ENCODE data around the gene GPR158. TPM values are rescaled to one million over a fixed set of nuclear protein-coding genes. Genes with fewer than 3 reads are reported as not detected.

The GPR158 gene
- total and polyA plus RNA-seq, 9 of the 15 experiments (the other 6 are each of a cell fraction or from before 2014, with no cell fraction given): 4.0 to 7.6 (median 5.0) TPM

DNA sequence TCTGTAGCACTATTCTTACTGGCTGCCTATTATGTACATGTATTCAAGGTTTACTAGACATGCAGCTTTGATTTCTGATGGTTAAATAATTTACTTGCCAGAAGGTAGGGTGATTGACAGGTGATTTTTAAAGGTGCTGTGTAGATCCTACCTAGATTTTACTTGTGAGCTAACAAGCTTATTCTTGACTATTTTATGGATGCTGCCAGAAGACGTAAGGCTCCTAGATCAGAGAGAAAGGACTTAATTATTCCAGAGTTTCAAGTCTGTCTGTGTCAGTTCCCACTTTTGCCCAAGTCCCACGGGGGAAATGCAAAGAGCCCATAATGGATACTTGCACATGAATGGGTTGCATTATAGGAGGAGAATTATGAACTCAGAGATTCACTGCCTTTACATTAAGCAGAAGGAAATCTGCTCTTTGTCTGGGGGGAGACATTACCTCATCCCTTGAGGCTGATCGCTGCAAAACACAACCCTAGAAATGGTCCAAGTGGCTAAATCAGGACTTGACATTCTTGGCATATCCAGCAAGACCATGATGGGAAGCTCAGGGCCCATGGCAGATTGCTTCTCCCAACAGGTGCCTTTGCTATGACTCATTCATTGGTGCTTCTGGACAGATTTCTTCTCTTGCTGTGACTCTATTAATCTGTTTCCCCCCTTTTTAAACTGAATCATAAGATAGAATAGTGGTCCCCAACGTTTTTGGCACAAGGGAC, 32.1 kb downstream of the GPR158 start:
- CTCF ChIA-PET (ENCODE audit: low intra/inter-chr PET ratio): no interaction called here
- H3K79me2 ChIP-seq (ENCODE audit: control insufficient read depth, insufficient read depth, low read length): no peaks in the 10 kb centered on the region
- no peak overlapping the region for H3K4me2 ChIP-seq (ENCODE audit: insufficient read depth, low read length)
- H2AFZ ChIP-seq (ENCODE audit: low read depth, low read length): no peak overlapping the region
- no peaks in the 10 kb centered on the region for H4K20me1 ChIP-seq (replicated peaks; ENCODE audit: control insufficient read depth, insufficient read depth, low read length)
- H3K4me1 ChIP-seq (replicated peaks in 1 of 2; ENCODE audit: control insufficient read depth in 2 of 2, insufficient read depth in 2 of 2, low read length in 2 of 2): no peaks in the 10 kb centered on the region
- FAIRE-seq (no peak), ATAC-seq (no peak), DNase-seq (ENCODE audit: extremely low read depth in 1 of 4, low spot score in 3 of 4) (no peak)
- no peak for TF ChIP-seq PHF21A (IDR thresholded peaks at IDR 0.05; ENCODE audit: borderline replicate concordance, low read depth)
- no peak for TF ChIP-seq ZNF217 (CRISPR knock-in tag; IDR thresholded peaks at IDR 0.05)
- no peak for TF ChIP-seq RFX5 (IDR thresholded peaks at IDR 0.05; ENCODE audit: low read depth, low read length)
- POLR2A ChIA-PET: no interaction called here
- BruUV-seq (replicated peaks): no TSS peak
- H3K27ac ChIP-seq (ENCODE audit: extremely low read depth, low read depth, low read length): no peak overlapping the region
- H3K27me3 ChIP-seq (ENCODE audit: control insufficient read depth in 2 of 2, insufficient read depth in 2 of 2, low read length in 2 of 2): no peaks in the 10 kb centered on the region
- 0% methylated on average over 4 of the region's 4 CpGs for WGBS (ENCODE audit: insufficient coverage, low coverage, missing lambda C conversion rate)
- intact Hi-C loops (cut with micrococcal nuclease): no loop called here
- no peak overlapping the region for H3K4me3 ChIP-seq
- no peaks in the 10 kb centered on the region for H3K9me3 ChIP-seq (replicated peaks; ENCODE audit: control insufficient read depth, insufficient read depth, low read depth, low read length)
- in situ Hi-C loops (cut with MboI): no loop called here
- no peaks in the 10 kb centered on the region for H3K9me1 ChIP-seq (ENCODE audit: control insufficient read depth, insufficient read depth, low read length)
- H3K9ac ChIP-seq (ENCODE audit: insufficient read depth in 1 of 2, low read depth in 2 of 2, low read length in 2 of 2): no peak overlapping the region
- no peaks in the 10 kb centered on the region for H3K36me3 ChIP-seq (ENCODE audit: control insufficient read depth, insufficient read depth, low read length)

DNA sequence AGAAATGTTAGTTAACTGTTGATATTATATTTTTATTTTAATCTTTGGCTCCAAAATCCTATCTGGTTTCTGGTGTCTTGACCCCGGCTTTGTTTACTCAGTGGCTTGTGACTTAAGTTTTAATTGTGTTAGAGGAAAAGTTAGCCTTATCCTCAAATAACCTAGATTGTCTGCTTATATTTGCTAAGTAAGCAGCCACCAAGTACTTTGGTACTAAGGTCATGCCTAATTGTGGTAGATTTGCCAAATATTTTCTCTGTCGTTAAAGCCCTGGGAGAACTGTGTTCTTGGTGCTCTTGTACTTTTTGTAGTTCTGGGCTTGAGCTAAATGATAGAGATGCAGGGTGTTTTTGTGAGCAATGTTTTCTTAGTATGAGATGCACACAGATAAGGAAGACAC, 34.8 kb downstream of the GPR158 start:
- no TSS peak for BruUV-seq (replicated peaks)
- DNase-seq (ENCODE audit: extremely low read depth in 1 of 4, low spot score in 3 of 4) (no peak), FAIRE-seq (no peak), ATAC-seq (no peak)
- CTCF ChIA-PET (ENCODE audit: low intra/inter-chr PET ratio): no interaction called here
- H3K4me3 ChIP-seq: no peak overlapping the region
- H3K36me3 ChIP-seq (ENCODE audit: control insufficient read depth, insufficient read depth, low read length): no peaks in the 10 kb centered on the region
- H3K79me2 ChIP-seq (ENCODE audit: control insufficient read depth, insufficient read depth, low read length): no peaks in the 10 kb centered on the region
- in situ Hi-C loops (cut with MboI): no loop called here
- H3K9me3 ChIP-seq (replicated peaks; ENCODE audit: control insufficient read depth, insufficient read depth, low read depth, low read length): no peaks in the 10 kb centered on the region
- POLR2A ChIA-PET: no interaction called here
- no peak overlapping the region for H2AFZ ChIP-seq (ENCODE audit: low read depth, low read length)
- intact Hi-C loops (cut with micrococcal nuclease): no loop called here
- no peaks in the 10 kb centered on the region for H3K27me3 ChIP-seq (ENCODE audit: control insufficient read depth in 2 of 2, insufficient read depth in 2 of 2, low read length in 2 of 2)
- no peaks in the 10 kb centered on the region for H3K4me1 ChIP-seq (replicated peaks in 1 of 2; ENCODE audit: control insufficient read depth in 2 of 2, insufficient read depth in 2 of 2, low read length in 2 of 2)
- no peaks in the 10 kb centered on the region for H4K20me1 ChIP-seq (replicated peaks; ENCODE audit: control insufficient read depth, insufficient read depth, low read length)
- no peak overlapping the region for H3K4me2 ChIP-seq (ENCODE audit: insufficient read depth, low read length)
- WGBS (ENCODE audit: insufficient coverage, low coverage, missing lambda C conversion rate): 0% methylated on average over 2 of the region's 2 CpGs
- H3K9me1 ChIP-seq (ENCODE audit: control insufficient read depth, insufficient read depth, low read length): no peaks in the 10 kb centered on the region
- H3K9ac ChIP-seq (ENCODE audit: insufficient read depth in 1 of 2, low read depth in 2 of 2, low read length in 2 of 2): no peak overlapping the region
- no peak overlapping the region for H3K27ac ChIP-seq (ENCODE audit: extremely low read depth, low read depth, low read length)
- TF ChIP-seq POLR2G (IDR thresholded peaks at IDR 0.05; ENCODE audit: low read depth, low read length) (no peak), NFATC3 (IDR thresholded peaks at IDR 0.05) (no peak), ZNF586 (CRISPR knock-in tag; conservative IDR thresholded peaks at IDR 0.05) (no peak), BCL6 (CRISPR knock-in tag; IDR thresholded peaks at IDR 0.05) (no peak), CBX5 (IDR thresholded peaks at IDR 0.05; ENCODE audit: borderline replicate concordance, low read depth) (no peak), TEAD2 (tag; IDR thresholded peaks at IDR 0.05) (no peak), ZBTB7A (IDR thresholded peaks at IDR 0.05; ENCODE audit: borderline replicate concordance, control insufficient read depth, low read depth, low read length) (no peak)
- TF ChIP-seq, protein P1, sequence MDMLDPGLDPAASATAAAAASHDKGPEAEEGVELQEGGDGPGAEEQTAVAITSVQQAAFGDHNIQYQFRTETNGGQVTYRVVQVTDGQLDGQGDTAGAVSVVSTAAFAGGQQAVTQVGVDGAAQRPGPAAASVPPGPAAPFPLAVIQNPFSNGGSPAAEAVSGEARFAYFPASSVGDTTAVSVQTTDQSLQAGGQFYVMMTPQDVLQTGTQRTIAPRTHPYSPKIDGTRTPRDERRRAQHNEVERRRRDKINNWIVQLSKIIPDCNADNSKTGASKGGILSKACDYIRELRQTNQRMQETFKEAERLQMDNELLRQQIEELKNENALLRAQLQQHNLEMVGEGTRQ (CRISPR knock-in tag; IDR thresholded peaks at IDR 0.05): no peak
- TF ChIP-seq, protein P2, sequence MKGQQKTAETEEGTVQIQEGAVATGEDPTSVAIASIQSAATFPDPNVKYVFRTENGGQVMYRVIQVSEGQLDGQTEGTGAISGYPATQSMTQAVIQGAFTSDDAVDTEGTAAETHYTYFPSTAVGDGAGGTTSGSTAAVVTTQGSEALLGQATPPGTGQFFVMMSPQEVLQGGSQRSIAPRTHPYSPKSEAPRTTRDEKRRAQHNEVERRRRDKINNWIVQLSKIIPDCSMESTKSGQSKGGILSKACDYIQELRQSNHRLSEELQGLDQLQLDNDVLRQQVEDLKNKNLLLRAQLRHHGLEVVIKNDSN (CRISPR knock-in tag; IDR thresholded peaks at IDR 0.05): no peak
- TF ChIP-seq, protein P3, sequence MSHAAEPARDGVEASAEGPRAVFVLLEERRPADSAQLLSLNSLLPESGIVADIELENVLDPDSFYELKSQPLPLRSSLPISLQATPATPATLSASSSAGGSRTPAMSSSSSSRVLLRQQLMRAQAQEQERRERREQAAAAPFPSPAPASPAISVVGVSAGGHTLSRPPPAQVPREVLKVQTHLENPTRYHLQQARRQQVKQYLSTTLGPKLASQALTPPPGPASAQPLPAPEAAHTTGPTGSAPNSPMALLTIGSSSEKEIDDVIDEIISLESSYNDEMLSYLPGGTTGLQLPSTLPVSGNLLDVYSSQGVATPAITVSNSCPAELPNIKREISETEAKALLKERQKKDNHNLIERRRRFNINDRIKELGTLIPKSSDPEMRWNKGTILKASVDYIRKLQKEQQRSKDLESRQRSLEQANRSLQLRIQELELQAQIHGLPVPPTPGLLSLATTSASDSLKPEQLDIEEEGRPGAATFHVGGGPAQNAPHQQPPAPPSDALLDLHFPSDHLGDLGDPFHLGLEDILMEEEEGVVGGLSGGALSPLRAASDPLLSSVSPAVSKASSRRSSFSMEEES (CRISPR knock-in tag; IDR thresholded peaks at IDR 0.05): no peak
